ENCODE measurements around the gene MISP.

MISP gene

DNA sequence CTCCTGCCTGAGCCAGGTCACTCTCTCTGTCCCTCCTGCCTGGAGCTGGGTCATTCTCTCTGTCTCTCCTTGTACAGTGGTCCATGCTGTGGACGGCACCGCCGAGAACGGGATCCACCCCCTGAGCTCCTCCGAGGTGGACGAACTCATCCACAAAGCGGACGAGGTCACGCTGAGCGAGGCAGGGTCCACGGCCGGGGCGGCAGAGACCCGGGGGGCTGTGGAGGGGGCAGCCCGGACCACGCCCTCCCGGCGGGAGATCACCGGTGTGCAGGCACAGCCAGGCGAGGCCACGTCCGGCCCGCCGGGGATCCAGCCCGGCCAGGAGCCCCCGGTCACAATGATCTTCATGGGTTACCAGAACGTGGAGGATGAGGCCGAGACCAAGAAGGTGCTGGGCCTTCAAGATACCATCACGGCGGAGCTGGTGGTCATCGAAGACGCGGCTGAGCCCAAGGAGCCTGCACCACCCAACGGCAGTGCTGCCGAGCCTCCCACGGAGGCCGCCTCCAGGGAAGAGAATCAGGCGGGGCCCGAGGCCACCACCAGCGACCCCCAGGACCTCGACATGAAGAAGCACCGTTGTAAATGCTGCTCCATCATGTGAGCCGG is 4.6 kb upstream of the MISP start:
- no peak for DNase-seq (ENCODE audit: low spot score)

DNA sequence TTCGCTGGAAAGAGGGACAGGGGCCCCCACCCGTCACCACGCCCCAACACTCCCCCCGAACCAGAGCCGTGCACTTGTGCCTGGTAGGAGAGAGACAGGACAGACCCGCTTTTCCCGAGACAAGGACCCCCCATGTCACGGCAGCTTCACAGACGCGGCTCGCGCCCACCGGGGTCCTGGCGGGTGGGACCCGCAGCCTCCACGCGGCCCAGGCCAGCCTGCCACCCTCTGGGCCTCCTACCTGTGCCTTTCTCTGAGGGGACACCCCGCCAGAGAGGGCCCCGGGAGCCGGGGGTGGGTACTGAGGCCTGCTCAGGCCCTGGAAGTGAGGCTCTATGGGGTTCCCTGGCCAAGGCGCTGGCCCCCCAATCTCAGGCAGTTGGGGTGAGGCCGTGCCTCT is 4.0 kb upstream of the MISP start:
- DNase-seq (ENCODE audit: low spot score), result no peak

DNA sequence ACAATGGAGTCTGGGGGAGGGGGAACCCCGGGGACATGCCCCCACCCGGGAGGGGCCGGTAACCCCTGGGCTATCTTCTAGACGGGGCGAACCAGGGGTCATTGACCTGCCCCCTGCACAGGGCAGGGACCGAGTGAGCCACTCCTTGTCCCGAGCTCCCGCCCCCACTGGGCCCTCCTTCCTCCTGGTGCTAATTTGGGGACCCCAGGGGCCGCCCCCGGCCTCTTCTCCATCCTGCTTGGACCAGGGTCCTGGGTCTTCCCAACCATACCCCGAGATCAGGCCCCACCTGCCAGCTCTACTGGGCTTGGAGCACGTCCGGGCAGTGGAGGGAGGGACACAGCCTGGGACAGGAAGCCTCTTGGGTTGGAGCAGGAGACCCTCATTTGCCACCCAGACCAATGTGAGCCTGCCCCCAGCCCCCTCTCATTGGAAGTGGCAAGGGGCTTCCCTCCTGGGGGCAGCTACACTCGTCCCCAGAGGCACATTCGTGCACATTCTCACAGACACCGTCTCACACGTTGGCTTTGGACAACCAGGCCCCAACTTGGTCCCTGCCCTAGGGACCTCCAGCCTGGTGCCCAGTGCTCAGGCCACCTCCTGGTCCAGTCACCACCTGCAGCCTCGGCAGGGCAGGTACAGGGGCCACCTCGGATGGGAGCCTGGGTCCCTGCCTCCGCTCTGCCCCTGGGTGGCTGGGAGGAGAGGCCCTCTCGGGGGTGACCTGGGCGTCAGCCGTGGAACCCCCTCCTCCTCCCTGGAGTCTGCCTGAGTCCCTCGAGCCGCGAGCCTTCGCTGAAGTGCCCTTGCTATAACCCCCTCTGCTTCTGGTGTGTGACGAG is 3.3 kb upstream of the MISP start:
- no peak for DNase-seq (ENCODE audit: low spot score)

DNA sequence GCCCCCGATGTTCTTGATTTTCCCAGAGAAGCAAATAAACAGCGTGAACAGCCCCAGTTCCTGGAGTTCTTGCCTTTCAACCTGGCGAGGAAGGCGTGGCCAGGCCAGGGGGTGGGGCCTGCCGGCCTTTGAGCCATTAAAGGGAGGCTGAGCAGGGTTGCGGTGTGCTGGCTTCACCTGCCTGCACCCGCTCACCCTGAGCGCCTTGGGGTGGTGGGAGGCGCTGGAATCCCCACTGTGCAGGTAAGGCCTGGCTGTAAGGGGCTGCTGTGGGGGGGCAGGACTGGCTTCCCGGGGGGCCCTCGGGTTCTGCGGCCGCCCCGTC is 2.7 kb upstream of the MISP start:
- no peak for DNase-seq (ENCODE audit: low spot score)

DNA sequence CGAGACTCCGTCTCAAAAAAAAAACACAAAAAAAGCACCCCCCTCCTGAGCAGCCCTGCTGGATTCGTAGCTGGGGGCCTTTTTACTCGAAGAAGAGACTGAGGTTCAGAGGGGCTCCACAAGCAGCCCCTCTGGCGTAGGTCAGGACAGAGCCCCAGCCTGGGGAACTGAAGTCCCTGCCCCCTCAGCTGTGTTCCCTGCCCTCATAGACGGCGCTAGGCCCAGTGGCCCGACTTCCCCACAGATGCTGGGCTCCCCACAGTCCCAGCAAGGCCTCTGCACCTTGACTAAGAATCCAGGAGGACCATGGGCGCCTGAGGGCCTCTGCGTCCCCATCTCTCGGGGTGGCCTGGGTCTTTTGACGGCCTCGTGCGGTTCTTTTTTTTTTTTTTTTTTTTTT is 1.1 kb upstream of the MISP start:
- no peak for DNase-seq (ENCODE audit: low spot score)

DNA sequence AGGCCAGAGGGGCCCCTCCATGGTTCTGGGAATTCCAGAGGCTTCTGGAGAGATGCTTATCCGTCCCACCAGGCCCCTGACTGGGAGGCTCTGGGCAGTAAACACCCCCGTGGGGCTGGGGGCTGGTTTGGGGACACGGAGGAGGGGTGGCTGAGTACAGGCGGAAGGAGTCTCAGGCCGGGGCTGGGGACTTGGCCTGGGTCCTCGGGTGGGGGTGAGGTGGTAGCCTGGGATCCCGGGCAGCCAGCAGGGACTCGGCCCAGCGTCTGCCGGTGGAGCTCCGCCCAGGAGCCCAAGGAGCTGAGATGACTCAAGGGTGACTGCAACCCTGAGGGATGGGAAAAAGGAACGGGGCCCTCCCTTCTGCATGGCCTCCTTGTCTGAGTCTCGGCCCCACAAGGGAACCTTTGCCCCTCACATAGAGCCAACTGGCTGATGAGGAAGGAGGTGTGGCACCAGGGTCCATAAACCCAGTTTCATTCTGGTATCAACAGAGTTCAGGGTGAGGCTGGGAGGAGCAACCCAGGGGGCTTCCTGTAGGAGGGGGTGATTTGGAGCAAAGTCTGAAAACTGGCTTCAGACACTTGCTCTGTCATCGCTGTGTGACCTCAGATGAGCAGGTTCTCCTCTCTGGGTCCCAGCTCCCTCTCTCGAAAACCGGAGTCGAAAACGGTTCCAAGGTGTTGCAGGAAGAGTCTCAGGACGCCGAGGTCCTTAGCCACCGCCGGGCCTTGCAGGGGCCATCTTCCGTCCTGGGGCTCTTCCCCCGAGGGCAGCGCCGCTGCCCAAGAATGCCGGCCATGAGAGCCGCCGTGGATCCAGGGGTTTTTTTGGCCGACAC is 809 bp downstream of the MISP start:
- no peak for DNase-seq (ENCODE audit: low spot score)

DNA sequence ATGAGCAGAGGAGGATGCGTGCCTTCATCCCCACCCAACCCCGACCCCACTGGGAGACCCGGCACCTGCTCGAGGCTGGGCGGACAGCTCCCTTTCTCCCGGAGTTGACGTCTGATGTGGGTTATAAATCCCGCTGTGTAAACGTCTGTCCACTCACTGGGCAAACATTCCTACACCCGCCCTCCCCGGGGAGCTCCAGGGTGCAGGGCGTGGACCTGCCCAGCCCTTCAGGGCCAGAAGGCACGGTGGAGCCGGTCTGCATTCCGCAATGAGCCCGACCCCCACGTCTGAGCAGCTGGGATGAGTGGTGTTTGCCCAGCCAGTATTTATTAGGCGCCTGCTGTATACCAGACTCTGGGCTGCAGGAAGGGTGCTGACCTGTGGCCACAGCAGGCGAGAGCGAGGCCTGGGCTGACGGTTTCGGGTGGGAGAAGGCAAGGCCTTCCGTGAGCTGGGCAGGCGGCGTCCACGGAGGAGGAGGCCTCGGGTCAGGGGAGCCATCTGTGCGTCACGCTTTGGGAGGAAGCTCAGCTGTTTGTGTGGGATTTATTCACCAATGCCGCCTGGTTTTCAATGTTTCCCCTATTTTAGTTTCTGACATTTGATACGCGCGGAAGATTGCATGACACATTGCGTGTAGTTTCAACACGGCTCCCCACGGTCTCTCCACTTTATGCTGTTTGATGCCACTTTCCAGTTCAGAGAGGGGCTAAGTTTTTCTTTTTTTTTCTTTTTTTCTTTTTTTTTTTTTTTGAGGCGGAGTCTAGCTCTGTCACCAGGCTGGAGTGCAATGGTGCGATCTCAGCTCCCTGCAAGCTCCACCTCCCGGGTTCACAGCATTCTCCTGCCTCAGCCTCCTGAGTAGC is 2.0 kb downstream of the MISP start:
- no peak for DNase-seq (ENCODE audit: low spot score)

DNA sequence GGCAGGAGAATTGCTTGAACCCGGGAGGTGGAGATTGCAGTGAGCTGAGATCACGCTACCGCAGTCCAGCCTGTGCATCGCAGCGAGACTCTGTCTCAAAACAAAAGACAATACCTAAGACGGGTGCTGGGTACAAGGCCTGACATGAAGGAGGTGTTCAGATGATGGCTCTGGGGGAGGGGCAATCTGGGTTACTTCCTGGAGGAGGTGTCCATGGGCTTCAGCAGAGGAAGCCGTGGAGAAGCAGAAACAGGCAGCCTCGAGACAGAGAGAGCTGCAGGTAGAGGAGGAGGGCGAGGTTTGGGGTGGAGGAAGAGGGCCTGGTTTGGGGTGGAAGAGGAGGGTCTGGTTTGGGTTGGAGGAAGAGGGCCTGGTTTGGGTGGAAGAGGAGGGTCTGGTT is 3.6 kb downstream of the MISP start:
- DNase-seq (ENCODE audit: low spot score), result no peak

DNA sequence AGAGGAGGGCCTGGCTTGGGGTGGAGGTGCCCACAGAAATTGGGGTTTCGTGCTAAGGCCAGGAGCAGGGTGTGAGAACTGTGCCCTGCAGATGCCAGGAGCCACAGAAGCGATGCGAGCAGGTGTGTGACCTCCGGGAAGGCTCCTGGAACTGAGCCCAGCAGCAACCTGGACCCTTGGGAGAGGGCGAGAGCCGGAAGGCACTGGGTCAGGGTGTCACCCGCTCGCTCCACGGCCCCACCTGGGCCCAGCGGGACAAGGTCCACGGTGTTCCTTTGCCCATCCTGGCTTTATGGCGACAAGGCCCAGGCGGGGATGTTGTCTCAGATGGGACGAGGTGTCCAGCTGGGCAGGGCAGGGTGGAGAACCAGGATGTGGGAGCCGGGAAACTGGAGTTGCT is 4.2 kb downstream of the MISP start:
- DNase-seq (ENCODE audit: low spot score), result no peak

DNA sequence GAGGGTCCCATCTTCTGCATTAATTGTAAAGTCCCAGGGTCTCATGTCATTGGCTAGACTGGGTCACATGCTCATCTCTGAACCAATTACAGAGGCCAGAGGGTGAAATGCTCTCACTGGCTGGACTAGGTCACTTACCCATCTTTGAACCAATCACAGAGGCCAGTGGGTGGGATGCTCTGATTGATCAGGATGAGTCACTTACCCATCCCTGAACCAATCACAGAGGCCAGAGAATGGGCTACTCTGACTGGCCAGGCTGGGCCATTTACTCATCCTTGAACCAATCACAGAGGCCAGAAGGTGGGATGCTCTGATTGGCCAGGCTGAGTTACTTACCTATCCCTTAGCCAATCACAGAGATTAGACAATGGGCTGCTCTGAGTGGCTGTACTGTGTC is 5.3 kb downstream of the MISP start:
- DNase-seq (ENCODE audit: low spot score), result peak; percentile 21

DNA sequence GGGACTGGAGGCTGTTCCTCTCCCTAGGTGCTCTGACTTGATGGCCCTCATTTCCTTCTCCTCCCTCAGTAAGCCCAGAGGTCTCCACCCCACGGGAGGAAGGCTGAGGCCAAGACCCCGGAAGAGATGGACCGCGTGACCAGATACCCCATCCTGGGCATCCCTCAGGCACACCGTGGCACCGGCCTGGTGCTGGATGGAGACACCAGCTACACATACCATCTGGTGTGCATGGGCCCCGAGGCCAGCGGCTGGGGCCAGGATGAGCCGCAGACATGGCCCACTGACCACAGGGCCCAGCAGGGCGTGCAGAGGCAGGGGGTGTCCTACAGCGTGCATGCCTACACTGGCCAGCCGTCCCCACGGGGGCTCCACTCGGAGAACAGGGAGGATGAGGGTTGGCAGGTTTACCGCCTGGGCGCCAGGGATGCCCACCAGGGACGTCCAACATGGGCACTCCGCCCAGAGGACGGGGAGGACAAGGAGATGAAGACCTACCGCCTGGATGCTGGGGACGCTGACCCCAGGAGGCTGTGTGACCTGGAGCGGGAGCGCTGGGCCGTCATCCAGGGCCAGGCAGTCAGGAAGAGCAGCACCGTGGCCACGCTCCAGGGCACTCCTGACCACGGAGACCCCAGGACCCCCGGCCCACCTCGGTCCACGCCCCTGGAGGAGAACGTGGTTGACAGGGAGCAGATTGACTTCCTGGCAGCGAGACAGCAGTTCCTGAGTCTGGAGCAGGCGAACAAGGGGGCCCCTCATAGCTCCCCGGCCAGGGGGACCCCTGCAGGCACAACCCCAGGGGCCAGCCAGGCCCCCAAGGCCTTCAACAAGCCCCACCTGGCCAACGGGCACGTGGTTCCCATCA is 6.1 kb downstream of the MISP start:
- DNase-seq (ENCODE audit: low spot score), result no peak

DNA sequence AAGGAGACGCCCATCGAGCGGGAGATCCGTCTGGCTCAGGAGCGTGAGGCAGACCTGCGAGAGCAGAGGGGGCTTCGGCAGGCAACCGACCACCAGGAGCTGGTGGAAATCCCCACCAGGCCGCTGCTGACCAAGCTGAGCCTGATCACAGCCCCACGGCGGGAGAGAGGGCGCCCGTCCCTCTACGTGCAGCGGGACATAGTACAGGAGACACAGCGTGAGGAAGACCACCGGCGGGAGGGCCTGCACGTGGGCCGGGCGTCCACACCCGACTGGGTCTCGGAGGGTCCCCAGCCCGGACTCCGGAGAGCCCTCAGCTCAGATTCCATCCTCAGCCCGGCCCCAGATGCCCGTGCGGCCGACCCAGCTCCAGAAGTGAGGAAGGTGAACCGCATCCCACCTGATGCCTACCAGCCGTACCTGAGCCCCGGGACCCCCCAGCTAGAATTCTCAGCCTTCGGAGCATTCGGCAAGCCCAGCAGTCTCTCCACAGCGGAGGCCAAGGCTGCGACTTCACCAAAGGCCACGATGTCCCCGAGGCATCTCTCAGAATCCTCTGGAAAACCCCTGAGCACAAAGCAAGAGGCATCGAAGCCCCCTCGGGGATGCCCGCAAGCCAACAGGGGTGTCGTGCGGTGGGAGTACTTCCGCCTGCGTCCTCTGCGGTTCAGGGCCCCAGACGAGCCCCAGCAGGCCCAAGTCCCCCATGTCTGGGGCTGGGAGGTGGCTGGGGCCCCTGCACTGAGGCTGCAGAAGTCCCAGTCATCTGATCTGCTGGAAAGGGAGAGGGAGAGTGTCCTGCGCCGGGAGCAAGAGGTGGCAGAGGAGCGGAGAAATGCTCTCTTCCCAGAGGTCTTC is 7.1 kb downstream of the MISP start:
- DNase-seq (ENCODE audit: low spot score), result no peak

DNA sequence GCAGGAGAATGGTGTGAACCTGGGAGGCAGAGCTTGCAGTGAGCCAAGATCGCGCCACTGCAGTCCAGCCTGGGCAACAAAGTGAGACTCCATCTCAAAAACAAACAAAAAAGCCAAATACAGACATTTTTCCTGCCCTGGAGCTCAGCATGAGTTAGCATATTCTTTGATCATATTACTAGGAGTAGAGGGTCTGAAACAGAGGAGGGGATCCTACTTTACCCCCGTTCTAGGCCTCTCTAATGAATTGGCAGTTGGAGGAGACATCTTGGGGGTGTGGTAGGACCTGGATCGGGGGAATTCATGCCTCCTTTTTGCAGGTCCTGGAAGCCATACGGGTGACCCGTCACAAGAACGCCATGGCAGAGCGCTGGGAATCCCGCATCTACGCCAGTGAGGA is 12.3 kb downstream of the MISP start:
- no peak for DNase-seq (ENCODE audit: low spot score)

DNA sequence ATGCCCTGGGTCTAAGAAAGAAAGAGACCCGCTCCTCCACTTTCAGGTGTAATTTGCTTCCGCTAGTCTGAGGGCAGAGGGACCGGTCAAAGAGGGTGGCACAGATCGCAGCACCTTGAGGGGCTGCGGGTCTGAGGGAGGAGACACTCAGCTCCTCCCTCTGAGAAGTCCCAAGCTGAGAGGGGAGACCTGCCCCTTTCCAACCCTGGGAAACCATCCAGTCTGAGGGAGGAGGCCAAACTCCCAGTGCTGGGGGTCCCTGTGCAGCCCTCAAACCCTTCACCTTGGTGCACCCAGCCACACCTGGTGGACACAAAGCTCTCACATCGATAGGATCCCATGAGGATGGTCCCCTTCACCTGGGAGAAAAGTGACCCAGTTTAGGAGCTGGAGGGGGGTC is 13.0 kb downstream of the MISP start:
- no peak for DNase-seq (ENCODE audit: low spot score)

DNA sequence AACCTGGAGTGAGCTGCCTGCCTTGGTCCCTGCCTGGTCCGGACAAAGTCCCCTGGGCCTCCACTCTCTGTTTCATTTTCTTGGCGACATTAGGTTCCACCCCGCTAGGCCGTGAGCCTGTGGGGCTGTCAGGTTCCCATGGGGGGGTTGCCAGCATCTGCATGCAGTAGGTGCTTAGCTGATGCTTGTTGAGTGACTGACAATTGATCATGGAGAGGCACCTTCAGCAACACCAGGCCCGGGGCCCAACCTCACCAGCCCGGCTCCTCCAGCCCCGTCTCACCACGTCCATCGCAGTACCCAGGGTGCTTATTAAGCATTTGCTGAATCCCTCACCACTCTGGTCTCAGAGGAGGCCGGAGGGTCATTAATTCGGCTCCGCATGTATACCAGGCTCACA is 13.4 kb downstream of the MISP start:
- DNase-seq (ENCODE audit: low spot score), result no peak

DNA sequence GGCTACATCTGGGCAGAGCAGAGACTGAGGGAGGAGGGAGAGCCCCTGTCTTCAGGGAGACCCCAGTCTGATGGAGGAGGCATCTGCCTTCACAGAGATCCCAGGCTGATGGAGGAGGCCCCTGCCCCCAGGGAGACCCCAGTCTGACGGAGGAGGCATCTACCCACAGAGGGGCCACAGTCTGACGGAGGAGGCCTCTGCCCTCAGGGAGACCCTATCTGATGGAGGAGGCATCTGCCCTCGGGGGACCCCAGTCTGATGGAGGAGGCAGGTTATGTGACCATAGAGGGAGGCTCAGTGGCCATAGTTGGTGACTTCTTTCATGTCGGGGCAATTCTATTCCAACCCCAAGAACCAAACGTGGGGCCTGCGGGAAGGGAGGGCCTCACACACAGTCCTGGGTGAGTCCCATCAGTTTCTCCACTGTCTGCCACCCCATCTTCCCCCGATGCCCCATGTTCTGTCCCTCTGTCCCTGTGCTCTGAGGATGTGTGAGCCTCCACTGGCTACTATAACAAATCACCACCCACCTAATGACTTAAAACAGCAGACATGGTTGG is 14.3 kb downstream of the MISP start:
- no peak for DNase-seq (ENCODE audit: low spot score)

DNA sequence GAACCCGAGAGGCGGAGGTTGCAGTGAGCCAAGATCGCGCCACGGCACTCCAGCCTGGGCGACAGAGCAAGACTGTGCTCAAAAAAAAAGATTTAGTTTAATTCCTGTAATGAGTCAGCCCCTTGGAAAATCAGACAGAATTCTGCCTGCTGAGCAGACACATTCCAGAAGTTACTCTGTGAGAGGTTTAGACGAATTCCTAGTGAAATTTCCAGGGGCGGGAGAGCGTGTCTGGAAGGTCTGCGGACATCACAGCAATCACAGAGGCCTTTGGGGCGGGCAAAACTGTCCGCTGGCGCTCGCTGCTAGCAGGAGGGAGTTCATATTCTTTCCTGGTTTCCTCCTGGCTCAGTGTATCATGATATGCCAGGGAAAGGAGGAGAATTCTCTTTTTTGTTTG is 17.5 kb downstream of the MISP start:
- DNase-seq (ENCODE audit: low spot score), result no peak

DNA sequence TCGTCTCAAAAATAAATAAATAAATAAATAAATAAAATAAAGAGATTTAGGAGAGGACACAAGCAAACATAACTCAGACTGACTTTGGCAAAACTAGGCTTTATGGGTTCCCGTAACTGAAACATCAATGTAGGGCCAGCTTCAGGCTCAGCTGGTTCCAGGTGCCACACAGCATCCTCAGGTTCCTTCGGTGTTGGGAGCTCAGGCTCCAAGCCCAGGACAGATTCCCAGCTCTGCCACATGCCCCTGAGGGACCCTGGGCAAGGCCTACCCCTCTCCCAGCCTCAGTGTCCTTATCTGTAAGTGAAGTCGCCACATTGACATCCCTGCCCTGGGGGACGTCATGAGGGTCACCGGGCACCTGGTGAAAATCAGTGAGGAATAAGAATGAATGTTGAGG is 18.7 kb downstream of the MISP start:
- no peak for DNase-seq (ENCODE audit: low spot score)

DNA sequence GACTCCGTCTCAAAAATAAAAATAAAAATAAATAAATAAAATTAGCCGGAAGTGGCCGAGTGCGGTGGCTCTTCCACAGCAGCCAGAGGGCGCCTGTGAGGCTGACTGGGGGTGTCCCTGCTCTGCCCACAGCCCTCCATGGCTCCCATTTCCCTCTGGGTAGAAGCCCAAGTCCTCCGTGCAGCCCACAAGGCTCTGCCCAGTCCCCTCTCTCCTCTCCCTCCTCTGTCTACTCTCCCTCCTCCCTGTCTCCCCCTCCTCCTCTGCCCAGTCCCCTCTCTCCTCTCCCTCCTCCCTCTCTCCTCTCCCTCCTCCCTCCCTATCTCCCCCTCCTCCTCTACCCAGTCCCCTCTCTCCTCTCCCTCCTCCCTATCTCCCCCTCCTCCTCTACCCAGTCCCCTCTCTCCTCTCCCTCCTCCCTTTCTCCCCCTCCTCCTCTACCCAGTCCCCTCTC is 20.4 kb downstream of the MISP start:
- DNase-seq (ENCODE audit: low spot score), result peak; percentile 61

DNA sequence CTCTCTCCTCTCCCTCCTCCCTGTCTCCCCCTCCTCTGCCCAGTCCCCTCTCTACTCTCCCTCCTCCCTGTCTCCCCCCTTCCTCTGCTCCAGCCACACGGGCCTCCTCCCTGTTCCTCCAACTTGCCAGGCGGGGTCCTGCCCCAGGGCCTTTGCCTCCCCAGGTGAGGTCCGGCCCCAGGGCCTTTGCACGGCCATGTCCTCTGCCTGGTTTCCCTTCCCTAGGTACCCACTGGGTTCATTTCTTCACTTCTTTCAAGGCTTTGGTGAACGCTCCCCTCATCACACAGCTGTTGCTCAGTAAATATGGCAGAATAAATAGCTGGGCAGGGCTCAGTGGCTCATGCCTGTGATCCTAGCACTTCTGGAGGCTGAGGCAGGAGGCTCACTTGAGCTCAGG is 21.2 kb downstream of the MISP start:
- no peak for DNase-seq (ENCODE audit: low spot score)

Data from cerebellar cortex (tissue), 1 donor.